HG03095 (cell line): ENCODE results near the gene INTS2.
"Not testable (repeated sequence)": the region's sequence is repeated elsewhere in the genome, so short reads cannot be mapped to it uniquely, and the experiment has no call there.

Experiments used
- ATAC-seq: cut with Tn5 transposase; IDR thresholded peaks from one replicate; pipeline ENCODE4 v1.9.1; 2021; ENCODE audit warnings: moderate library complexity; ENCODE audit not compliant: unreplicated experiment

The INTS2 gene, protein sequence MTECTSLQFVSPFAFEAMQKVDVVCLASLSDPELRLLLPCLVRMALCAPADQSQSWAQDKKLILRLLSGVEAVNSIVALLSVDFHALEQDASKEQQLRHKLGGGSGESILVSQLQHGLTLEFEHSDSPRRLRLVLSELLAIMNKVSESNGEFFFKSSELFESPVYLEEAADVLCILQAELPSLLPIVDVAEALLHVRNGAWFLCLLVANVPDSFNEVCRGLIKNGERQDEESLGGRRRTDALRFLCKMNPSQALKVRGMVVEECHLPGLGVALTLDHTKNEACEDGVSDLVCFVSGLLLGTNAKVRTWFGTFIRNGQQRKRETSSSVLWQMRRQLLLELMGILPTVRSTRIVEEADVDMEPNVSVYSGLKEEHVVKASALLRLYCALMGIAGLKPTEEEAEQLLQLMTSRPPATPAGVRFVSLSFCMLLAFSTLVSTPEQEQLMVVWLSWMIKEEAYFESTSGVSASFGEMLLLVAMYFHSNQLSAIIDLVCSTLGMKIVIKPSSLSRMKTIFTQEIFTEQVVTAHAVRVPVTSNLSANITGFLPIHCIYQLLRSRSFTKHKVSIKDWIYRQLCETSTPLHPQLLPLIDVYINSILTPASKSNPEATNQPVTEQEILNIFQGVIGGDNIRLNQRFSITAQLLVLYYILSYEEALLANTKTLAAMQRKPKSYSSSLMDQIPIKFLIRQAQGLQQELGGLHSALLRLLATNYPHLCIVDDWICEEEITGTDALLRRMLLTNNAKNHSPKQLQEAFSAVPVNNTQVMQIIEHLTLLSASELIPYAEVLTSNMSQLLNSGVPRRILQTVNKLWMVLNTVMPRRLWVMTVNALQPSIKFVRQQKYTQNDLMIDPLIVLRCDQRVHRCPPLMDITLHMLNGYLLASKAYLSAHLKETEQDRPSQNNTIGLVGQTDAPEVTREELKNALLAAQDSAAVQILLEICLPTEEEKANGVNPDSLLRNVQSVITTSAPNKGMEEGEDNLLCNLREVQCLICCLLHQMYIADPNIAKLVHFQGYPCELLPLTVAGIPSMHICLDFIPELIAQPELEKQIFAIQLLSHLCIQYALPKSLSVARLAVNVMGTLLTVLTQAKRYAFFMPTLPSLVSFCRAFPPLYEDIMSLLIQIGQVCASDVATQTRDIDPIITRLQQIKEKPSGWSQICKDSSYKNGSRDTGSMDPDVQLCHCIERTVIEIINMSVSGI

DNA sequence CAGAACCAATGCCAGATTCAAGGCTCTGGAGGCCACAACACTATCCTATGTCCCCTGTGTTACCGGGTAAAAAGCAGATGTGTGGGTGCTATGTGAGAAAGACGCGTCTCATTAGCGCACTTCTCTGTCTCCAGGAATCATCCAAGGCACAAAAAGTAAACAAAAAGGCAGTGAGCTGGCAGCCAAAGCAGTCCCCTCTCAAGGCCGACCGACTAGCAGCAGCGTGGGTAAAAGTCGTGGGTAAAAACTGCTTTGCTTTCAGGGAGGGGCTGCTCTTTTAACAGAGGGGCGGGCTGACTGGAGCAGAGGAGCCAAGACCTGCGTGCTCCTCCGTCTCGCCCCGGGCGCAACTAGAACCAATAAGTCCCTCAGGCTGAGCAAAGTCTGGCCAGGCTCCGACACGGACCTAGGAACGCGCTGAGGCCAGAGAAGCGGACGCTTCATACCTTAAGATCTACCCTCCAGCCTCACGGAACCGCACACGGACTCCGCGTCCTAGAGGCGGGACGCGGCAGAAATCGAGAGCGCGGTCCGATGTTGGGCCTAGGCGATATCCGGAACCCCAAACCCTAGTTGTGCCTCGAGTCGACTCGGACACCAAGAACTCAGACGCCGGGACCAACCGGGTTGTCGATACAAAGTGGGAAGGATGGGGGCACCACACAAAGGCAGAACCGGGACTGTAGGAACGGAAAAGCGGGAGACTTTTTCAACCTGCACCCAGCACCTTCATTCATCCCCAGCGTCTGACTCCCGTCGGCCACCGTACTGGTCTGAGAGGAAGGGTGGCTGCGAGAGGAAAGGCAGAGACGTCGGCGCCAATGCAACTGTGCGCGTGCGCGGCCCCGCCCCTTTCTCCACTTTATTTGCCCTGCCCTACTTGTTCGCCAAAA lies at the start of gene INTS2:
TSS of gene INTS2 (minus strand) at position 775 of the 893 bp plus-strand sequence. CDS start 1,338 bp downstream, outside the sequence.
- peak; percentile 63 for ATAC-seq

DNA sequence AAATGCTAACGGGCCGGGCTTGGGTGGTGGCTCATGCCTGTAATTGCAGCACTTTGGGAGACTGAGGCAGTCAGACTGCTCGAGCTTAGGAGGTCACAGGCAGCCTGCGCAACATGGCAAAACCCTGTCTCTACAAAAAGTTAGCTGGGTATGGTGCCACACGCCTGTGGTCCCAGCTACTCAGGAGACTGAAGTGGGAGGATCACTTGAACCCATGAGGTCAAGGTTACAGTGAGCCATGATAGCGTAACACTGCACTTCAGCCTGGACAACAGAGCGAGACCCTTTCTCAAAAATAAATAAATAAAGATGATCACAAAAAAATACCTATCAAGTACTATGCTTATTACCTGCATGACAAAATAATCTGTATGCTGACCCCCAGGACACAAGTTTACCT lies 46.3 kb upstream of the INTS2 start:
- ATAC-seq = no peak

DNA sequence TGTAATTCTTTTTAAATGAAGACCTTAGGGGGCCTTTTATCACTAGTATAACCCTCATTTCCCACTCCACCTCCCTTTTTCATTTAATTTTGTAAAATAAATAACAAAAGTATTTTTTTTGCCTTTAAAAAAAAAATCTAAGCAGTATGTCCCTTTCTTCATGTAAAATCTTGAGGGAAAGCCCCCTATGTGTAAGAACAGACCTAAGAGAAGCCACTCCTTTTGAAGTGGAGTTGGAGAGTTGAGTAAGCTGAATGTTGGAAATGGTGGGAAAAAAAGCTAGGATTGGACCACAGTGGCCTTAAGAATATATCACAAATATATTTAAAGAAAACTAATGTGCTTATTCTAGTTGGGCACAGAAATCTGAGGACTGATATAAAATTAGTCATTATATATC lies 44.5 kb upstream of the INTS2 start:
- no peak for ATAC-seq

DNA sequence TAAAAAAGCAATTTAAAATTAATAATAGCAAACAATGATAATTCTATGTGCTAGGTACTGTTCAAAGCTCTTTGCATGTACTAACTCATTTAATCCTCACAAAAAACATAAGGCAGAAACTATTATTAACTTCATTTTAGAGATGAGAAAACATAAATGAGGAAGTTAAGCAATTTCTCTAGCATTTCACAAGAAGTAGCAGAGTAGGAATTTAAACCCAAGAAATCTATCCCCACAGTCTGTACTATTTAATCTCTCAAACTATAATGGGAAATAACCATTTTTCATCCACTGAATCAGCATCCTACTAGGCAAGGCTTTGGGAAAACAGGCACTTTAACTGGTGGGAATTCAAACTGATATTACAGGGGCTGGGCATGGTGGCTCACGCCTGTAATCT lies 42.2 kb upstream of the INTS2 start:
- ATAC-seq = no peak

DNA sequence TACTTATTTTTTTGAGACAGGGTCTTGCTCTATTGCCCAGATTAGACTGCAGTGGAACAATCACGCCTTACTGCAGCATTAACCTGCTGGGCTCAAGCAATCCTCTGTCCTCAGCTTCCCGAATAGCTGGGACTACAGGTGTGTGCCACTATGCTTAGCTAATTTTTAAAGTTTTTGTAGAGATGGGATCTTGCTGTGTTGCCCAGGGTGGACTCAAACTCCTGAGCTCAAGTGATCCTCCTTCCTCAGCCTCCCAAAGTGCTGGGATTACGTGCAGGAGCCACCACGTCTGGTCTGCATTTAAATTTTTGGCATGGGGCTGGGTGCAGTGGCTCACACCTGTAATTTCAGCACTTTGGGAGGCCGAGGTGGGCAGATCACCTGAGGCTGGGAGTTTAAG lies 41.0 kb upstream of the INTS2 start:
- ATAC-seq = no peak

DNA sequence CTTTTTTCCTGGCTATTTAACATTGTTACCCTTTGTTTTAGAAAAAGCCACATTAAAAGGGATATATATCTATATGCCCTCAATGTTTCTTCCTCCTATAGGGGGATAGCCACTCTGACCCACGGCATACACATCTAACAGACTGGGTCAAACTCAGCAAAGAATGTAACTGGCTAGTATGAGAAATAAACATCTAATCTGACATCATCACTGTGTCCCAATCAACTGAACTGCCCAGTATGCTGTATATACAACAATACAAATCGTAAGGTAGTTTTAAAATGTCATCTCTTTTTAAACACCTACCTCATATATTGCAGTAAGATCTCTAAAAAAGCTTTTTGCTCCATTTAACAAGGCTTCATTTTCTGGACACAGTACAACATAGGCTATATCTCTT lies 39.9 kb upstream of the INTS2 start:
- no peak for ATAC-seq

DNA sequence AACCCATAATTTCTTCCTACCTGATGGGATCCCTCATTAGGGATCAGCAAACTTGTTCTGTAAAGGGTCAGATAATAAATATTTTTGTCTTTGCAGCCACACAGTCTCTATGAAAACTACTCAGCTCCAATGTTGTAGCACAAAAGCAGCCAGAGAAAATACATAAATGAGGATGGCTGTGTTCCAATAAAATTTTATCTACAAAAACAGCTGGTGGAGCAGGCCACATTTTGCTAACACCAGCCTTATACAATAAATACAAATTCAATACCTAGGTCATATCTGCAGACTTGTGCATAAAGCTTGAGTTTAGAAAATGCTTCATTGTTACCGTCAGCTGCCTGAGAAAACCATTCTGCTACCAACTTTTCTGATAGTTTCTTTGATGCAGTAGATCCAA lies 38.4 kb upstream of the INTS2 start:
- no peak for ATAC-seq

DNA sequence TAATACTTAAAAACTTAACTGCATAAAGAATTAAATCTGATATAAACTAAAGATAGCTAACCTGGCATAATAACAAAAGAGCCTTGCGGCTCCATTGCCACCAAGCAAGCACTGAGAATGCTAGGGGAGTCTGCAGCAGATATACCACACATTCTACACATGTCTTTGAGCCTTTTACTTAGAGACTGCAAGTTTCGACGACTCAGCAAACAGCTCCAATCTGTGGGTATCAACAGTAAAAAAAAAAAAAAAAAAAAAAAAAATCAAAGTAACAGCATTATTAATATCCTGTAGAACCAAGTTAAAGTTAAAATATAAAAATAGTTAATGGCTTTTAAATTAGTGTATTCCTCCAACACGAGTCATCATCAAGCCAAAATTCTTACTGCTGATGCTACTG lies 27.8 kb upstream of the INTS2 start:
- ATAC-seq = no peak

DNA sequence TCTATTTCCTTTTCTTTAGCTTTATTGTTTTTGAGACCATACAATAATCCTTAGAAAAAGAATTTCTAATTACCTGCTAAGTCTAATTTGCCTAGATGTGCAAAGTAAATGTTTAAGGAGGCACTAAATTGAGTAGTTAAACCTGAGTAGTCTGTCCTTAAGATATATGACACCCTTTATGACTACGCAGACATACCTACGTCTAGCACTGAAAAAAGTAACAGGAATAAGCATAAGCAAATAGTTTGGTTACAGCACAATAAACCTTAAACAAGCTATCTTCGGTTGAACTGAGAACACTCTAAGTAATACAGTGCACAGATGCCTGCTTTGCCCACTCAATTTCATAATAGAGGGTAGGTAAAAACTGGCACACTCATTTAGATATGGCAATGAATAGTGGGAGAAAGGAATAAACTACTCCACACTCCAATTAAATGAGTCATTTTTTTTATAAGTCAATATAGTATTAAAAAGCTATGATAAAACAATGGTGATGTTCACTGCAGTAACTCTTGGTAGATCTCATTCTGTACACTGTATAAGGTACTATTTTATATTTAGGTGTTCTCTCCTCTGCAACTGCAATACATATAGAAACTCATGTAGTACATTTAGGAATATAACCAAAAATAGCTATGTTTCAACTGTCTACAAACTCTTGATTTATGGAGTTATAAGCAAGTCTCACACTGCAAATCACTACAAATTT lies 19.7 kb upstream of the INTS2 start:
- ATAC-seq = no peak

DNA sequence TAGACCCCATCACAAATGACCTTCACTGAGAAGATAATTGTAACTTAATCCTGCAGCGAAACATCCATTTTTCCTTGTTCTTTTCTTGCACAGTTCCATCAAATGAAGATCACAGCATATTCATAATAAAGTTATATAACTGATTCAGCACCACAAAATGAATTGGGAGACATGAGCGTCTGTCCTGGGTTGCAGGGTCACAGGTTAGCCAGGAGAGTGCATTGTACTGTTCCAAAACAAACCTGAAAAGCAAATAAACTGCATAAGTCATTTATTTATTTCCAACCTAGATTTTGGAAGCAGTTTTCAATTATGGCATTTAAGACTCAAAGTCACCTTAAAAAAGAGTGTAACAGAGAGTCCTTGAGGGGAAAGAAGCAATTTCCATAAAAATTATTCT lies 18.6 kb upstream of the INTS2 start:
- ATAC-seq = no peak

DNA sequence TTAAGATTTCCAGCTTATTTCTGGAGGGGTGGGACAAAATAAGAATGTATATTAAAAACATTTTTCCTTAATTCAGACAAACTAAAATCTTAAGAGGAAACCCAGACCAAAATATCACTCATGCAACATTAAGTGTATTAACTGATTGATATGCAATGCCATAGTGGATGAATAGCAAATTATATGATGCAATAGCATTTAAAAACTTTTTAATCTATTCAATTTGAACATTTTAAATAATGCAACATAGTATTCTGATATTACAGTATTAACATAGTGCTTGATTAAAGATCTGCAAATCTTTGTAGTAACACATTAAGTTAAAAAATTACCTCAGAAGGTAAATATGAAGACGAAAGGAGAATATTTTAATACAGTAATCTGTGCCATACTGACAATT lies 15.3 kb upstream of the INTS2 start:
- ATAC-seq = no peak

DNA sequence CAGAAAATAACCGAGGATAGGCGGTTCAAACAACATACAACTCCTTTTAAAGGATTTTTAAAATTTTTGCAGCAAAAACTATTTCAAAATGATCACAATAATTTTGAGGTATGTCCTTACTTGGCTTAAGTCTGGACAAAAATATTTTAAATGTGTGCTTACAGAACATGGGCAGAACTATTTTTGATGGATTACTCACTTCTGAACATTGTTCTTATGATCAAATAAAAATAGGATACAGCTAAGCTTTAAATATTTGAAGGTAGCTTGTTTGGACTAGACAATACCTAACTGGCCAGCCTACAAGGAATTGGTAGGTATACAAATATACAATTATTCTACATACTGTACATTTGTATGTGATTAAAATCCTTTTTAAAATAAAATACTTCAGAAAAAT lies 14.3 kb upstream of the INTS2 start:
- no peak for ATAC-seq

DNA sequence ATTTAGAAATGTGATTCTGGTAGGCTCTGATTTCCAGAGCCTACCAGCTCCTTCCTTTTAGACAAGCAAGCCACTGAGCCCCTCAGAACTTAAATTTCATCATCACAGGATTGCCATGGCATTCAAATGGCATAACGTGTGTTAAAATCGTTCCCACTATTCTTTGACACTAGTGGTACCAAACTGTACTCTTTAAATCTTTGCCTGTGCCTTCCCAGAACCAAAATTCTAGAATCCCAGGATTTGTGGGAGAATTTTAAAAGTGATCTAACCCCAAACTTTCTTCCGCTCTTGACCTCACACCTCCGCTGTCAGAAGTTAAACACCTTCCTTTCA lies 287 bp upstream of the INTS2 start:
- ATAC-seq = no peak

DNA sequence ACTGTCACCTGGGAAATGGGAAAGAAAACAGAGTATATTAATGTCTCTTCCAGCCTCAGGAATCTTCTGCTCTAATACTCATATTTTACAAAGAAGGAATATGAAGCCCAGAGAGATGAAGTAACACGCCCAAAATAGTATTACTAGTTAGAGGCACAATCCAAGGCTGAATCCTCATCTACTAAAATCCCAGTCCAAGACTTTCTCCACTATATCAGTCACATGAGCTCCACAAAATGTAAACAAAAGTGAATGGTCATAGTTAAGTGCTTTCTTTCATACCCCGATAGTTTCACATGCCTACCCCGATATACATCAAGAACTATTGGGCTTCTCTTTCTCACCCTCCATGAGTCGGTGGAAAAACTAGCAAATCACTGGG lies 965 bp downstream of the INTS2 start:
- no peak for ATAC-seq

DNA sequence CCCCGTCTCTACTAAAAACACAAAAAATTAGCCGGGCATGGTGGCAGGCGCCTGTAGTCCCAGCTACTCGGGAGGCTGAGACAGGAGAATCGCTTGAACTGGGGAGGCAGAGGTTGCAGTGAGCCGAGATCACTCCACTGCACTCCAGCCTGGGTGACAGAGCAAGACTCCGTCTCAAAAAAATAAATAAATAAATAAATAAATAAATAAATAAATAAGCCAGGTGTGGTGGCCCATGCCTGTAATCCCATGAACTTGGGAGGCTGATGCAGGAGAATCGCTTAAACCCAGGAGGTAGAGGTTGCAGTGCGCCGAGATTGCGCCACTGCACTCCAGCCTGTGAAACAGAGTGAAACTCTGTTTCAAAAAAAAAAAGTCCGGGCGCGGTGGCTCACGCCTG lies 12.6 kb downstream of the INTS2 start:
- ATAC-seq = not testable (repeated sequence)

DNA sequence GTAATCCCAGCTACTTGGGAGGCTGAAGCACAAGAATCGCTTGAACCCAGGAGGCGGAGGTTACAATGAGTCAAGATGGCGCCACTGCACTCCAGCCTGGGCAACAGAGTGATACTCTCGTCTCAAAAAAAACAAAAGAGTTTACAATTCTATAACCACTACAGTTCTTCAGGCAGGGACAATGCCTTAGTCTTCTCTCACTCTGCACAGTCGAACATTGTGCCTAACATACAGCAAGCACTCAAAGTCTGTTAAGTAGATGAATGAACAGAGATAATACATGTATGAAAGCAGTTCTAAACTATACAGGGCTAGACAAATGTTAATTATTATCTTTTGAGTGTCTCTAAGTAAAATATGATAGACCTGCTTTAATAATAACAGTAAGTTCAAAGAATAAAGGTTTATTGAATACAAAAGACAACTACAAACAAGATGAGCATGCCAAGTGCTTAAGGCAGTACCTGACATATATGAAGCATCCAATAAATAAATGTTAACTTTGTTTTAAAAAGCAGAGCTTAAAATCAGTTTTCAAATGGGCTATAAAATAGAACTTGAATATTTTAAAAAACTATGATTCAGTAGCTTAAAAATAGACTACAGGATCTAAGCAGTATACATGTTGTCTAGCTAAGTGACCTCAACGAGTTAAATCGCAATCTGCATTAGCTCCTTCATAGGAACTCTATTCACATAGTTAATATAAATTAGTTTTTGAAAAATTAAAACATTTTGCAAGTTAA lies 19.3 kb downstream of the INTS2 start:
- ATAC-seq = no peak

DNA sequence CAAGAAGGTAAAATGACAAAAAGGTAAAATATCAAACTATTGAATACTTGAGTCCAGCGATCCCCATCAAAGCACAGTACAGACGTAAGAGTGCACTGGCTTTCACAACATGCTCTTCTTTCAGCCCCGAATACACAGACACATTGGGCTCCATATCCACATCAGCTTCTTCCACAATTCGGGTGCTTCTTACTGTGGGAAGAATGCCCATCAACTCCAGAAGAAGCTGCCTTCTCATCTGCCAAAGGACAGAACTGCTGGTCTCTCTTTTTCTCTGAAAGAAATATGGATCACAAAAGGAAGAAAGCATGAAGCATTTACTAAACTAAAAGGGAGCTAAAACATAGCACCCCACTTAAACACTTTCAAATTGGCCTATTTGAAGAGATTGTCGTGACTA lies 20.4 kb downstream of the INTS2 start:
- no peak for ATAC-seq

DNA sequence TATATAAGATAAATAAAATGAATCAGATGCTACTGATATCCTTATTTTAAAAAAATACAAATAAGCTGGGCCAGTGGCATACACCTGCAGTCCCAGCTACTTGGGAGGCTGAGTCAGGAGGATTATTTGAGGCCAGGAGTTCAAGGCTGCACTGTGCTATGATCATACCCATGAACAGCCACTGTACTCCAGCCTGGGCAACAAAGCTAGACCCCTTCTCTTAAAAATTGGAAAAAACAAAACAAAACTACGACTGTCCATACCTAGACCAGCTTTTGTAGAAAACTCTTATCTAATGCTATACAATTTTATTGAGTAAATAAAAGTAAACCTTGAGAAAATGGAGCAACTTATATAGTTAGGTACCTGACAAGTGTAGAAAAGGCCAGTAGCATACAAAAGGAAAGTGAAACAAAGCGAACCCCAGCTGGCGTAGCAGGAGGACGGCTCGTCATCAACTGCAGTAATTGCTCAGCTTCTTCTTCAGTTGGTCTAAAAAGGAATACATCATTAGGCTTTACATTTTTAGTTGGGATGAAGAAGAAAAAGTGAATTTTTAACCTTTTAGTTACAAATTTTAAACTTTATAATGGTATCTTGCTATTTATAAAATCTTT lies 23.6 kb downstream of the INTS2 start:
- peak; percentile 92 for ATAC-seq

DNA sequence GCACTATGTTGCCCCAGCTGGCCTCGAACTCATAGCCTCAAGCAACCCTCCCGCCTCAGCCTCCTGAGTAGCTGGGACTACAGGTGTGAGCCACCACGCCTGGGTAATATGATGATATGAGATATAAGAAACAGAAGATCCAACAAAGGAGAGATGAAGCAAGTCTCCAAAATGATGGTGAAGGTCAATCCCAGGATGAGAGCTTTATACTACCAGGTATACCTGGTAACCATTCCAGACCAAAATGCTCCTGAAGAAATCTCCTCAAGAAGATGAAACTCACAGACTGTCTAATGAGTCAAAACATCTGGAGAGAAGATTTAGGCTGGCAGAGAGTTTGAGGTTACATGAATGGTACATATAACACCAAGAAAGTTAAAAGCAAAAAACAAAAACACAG lies 24.5 kb downstream of the INTS2 start:
- no peak for ATAC-seq
